ENCODE results near the gene MAP3K13.

DNA sequence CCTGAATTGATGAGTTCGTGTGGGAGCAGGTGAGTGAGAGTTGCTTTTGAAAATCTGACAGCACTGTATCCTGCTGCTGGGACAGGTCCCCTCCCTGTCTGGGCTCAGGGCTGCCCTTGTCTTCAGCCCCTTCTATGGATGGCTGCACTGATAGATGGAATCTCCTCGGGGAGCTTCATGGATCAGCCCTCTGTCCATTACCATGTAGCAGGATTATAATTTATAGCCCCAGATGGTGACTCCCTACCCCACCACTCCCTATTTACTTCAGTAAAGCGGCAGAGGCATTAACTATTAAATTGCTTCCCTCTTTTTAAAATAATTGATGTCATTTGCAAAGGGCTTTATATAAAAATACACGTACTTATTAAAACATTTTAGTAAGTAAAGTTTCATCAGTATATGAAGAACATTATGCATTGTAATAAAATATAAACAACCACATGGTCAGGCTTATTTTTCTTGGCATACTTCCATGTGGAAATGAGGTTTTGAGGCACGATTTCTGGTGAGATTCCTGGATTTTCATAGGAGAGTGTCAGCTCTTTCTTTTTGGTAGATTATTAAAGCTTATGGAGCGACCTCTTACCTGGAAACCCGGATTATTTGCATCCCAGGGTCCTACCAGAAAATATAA, 38.5 kb downstream of the MAP3K13 start:
- no peak for TF ChIP-seq CTCF (IDR thresholded peaks at IDR 0.05)
- TF ChIP-seq POLR2A (IDR thresholded peaks at IDR 0.05), result no peak
